Mesendoderm (in vitro differentiated cells): Measurements from ENCODE around the gene ESAM.

Source experiments
- DNase-seq: peaks from one replicate; pipeline ENCODE4 v3.0.0; 2013
- H2AK5ac ChIP-seq: 2 replicates; pipeline ENCODE4 v1.6.1; 2013; ENCODE audit warnings: low read length, inconsistent platforms
- H2BK120ac ChIP-seq: 2 replicates; pipeline ENCODE4 v1.6.1; 2013; ENCODE audit warnings: low read depth, mild to moderate bottlenecking, low read length, moderate library complexity, mixed read lengths
- H2BK15ac ChIP-seq: replicated peaks from 2 replicates; pipeline ENCODE4 v1.6.1; 2013; ENCODE audit warnings: low read depth, mild to moderate bottlenecking, moderate library complexity
- H2BK5ac ChIP-seq: 2 replicates; pipeline ENCODE4 v1.6.1; 2013; ENCODE audit warnings: low read length, inconsistent platforms
- H3K18ac ChIP-seq: 2 replicates; pipeline ENCODE4 v1.6.1; 2013; ENCODE audit warnings: mild to moderate bottlenecking, low read length, mixed read lengths
- H3K23ac ChIP-seq: one replicate; pipeline ENCODE4 v1.6.1; 2013; ENCODE audit warnings: low read length
- H3K27ac ChIP-seq: 2 replicates; pipeline ENCODE4 v1.5.1; 2013; ENCODE audit warnings: low read depth, mild to moderate bottlenecking, inconsistent platforms, low read length, moderate library complexity
- H3K27me3 ChIP-seq: 2 replicates; pipeline ENCODE4 v1.6.1; 2013; ENCODE audit warnings: low read length, control low read depth, mild to moderate bottlenecking, inconsistent platforms; ENCODE audit not compliant: insufficient read depth, poor library complexity
- H3K36me3 ChIP-seq: 2 replicates; pipeline ENCODE4 v1.6.1; 2013; ENCODE audit warnings: low read length, inconsistent platforms; ENCODE audit not compliant: control insufficient read depth, insufficient read depth
- H3K4ac ChIP-seq: one replicate; pipeline ENCODE4 v1.6.1; 2013; ENCODE audit warnings: low read depth, mild to moderate bottlenecking, low read length, moderate library complexity
- H3K4me1 ChIP-seq: 2 replicates; pipeline ENCODE4 v1.6.1; 2013; ENCODE audit warnings: low read depth, low read length, inconsistent platforms; ENCODE audit not compliant: control insufficient read depth
- H3K4me2 ChIP-seq: 2 replicates; pipeline ENCODE4 v1.6.1; 2013; ENCODE audit warnings: low read length
- H3K4me3 ChIP-seq: 2 replicates; pipeline ENCODE4 v1.5.1; 2013; ENCODE audit warnings: mild to moderate bottlenecking, low read length
- H3K56ac ChIP-seq: one replicate; pipeline ENCODE4 v1.6.1; 2013; ENCODE audit warnings: low read length
- H3K79me1 ChIP-seq: 2 replicates; pipeline ENCODE4 v1.6.1; 2013; ENCODE audit warnings: low read length, inconsistent platforms
- H3K79me2 ChIP-seq: 2 replicates; pipeline ENCODE4 v1.6.1; 2013; ENCODE audit warnings: mild to moderate bottlenecking, low read length; ENCODE audit not compliant: control insufficient read depth, insufficient read depth
- H3K9ac ChIP-seq: 2 replicates; pipeline ENCODE4 v1.6.1; 2013; ENCODE audit warnings: low read length, inconsistent platforms
- H4K5ac ChIP-seq: one replicate; pipeline ENCODE4 v1.6.1; 2013; ENCODE audit warnings: low read length
- H4K8ac ChIP-seq: one replicate; pipeline ENCODE4 v1.6.1; 2013; ENCODE audit warnings: low read depth, mild to moderate bottlenecking, control low read depth, low read length, moderate library complexity
- WGBS: extraction: QIAGEN DNeasy Blood & Tissue Kit; methylation state at CpG from one replicate; pipeline ENCODE4 v1.1.7; 2013; ENCODE audit warnings: low lambda C conversion rate, missing lambda C conversion rate; ENCODE audit not compliant: insufficient coverage; ENCODE audit errors: extremely low coverage; 5-methylcytosine and 5-hydroxymethylcytosine counted together

Gene ESAM

DNA sequence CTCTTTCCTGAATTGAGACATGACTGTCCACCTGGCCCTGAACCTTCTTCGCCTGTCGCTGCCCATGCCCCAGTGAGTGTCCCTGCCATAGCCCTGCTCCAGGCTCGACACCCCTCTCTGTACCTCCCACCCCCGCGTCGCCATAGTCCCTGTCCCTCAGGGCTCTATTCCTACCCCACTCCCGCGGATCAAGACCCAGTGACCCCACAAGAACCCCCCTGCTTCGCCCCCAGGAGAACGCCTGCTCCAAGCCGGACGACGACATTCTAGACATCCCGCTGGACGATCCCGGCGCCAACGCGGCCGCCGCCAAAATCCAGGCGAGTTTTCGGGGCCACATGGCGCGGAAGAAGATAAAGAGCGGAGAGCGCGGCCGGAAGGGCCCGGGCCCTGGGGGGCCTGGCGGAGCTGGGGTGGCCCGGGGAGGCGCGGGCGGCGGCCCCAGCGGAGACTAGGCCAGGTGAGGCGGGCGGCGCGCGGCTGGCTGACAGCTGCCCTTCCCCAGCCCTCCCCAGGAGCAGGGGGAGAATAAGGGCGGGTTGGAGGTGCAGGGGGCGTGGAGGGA, 16.7 kb downstream of the ESAM start:
- H3K27me3 ChIP-seq = peaks cover 89% of the 10 kb centered on the region
- no peak overlapping the region for H3K4me3 ChIP-seq
- H3K56ac ChIP-seq = peak overlapping the region; percentile 7
- no CpG with 5 or more reads among the region's 44 CpGs for WGBS
- no peak overlapping the region for H3K23ac ChIP-seq
- no peak overlapping the region for H4K8ac ChIP-seq
- H2BK5ac ChIP-seq = no peak overlapping the region
- no peak overlapping the region for H3K18ac ChIP-seq
- H3K4me1 ChIP-seq = no peaks in the 10 kb centered on the region
- no peak overlapping the region for H4K5ac ChIP-seq
- no peaks in the 10 kb centered on the region for H3K36me3 ChIP-seq
- DNase-seq = no peak
- no peaks in the 10 kb centered on the region for H3K79me2 ChIP-seq
- H2AK5ac ChIP-seq = no peak overlapping the region
- H3K9ac ChIP-seq = no peak overlapping the region
- H3K4me2 ChIP-seq = no peak overlapping the region
- H2BK120ac ChIP-seq = no peak overlapping the region
- no peak overlapping the region for H2BK15ac ChIP-seq
- H3K27ac ChIP-seq = no peak overlapping the region
- H3K4ac ChIP-seq = no peak overlapping the region
- H3K79me1 ChIP-seq = no peaks in the 10 kb centered on the region

DNA sequence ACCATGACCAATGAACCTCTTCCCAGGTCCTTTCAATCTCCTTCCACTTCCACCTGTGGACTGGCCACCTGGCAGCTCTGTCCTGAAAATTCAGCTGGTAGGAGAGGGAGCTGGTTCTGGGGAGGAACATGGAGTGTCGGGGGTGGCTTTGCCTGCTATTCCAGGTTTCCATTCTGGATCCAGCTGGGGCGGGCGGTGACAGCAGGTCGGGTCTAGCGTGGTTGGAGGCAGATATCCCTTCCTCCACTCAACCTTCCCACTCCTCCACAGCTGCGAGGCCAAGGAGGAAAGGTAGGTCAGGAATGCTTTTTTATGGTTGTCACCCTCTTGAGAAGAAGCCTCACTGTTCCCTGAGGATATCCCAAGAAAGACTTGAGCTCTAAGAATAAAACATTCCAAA, 19.0 kb downstream of the ESAM start:
- Histone ChIP-seq H3K18ac (no peak overlapping the region), H3K79me2 (no peaks in the 10 kb centered on the region), H2BK120ac (no peak overlapping the region), H4K5ac (no peak overlapping the region), H3K23ac (no peak overlapping the region), H2AK5ac (no peak overlapping the region), H3K56ac (no peak overlapping the region), H3K4me2 (no peak overlapping the region), H3K79me1 (no peaks in the 10 kb centered on the region), H3K27me3 (peaks cover 82% of the 10 kb centered on the region), H4K8ac (no peak overlapping the region), H3K4ac (no peak overlapping the region), H3K36me3 (no peaks in the 10 kb centered on the region), H3K4me3 (no peak overlapping the region), H3K9ac (no peak overlapping the region), H3K27ac (no peak overlapping the region), H2BK15ac (no peak overlapping the region), H3K4me1 (peaks cover 2% of the 10 kb centered on the region), H2BK5ac (no peak overlapping the region)
- no peak for DNase-seq
- WGBS = no CpG with 5 or more reads among the region's 6 CpGs

DNA sequence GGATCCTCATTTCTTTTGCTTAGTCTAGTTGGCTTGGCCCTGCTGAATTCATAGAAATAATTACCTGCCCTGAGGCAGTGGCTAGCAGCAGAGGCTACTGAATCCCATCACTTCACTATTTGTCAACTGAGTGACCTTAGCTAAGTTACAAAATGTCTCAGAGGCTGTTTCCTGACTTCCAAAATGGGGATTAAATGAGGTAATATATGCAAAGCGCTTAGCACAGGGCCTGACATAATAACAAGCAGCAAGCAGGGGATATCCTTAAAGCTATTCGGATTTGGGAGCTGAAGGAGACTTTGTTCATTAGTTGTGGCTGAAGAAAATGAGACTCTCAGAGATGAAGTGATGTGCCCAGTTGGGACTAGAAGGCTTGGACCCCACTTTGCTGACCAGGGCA, 19.5 kb downstream of the ESAM start:
- DNase-seq = no peak
- Histone ChIP-seq H3K4ac (no peak overlapping the region), H3K56ac (no peak overlapping the region), H3K36me3 (no peaks in the 10 kb centered on the region), H3K79me1 (no peaks in the 10 kb centered on the region), H3K27me3 (peaks cover 81% of the 10 kb centered on the region), H3K18ac (no peak overlapping the region), H3K4me3 (no peak overlapping the region), H2BK15ac (no peak overlapping the region), H3K79me2 (no peaks in the 10 kb centered on the region), H2BK120ac (no peak overlapping the region), H4K5ac (no peak overlapping the region), H3K27ac (no peak overlapping the region), H3K23ac (no peak overlapping the region), H3K9ac (no peak overlapping the region), H3K4me2 (no peak overlapping the region), H3K4me1 (peaks cover 2% of the 10 kb centered on the region), H2AK5ac (no peak overlapping the region), H4K8ac (no peak overlapping the region), H2BK5ac (no peak overlapping the region)
- WGBS = no CpG with 5 or more reads among the region's 2 CpGs

- H3K36me3 ChIP-seq = no peaks in the 10 kb centered on the region
- H3K79me1 ChIP-seq = no peaks in the 10 kb centered on the region
- no peaks in the 10 kb centered on the region for H3K79me2 ChIP-seq
- no peak overlapping the region for H3K56ac ChIP-seq
- H4K5ac ChIP-seq = no peak overlapping the region
- WGBS = no CpG with 5 or more reads among the region's 37 CpGs
- no peak overlapping the region for H2BK5ac ChIP-seq
- no peak overlapping the region for H2AK5ac ChIP-seq
- H3K4me2 ChIP-seq = peak overlapping the region; percentile 47
- H4K8ac ChIP-seq = no peak overlapping the region
- no peak overlapping the region for H3K18ac ChIP-seq
- peaks cover 67% of the 10 kb centered on the region for H3K27me3 ChIP-seq
- H2BK15ac ChIP-seq = no peak overlapping the region
- H3K4me3 ChIP-seq = no peak overlapping the region
- no peak overlapping the region for H3K27ac ChIP-seq
- H3K4me1 ChIP-seq = peaks cover 2% of the 10 kb centered on the region
- no peak overlapping the region for H3K9ac ChIP-seq
- no peak overlapping the region for H3K23ac ChIP-seq
- no peak for DNase-seq
- H3K4ac ChIP-seq = no peak overlapping the region
- no peak overlapping the region for H2BK120ac ChIP-seq
These were observed 21.7 kb downstream of the ESAM start for GRCh38 chr11:124740277-124740882.

- Histone ChIP-seq H2BK120ac (no peak within 1 kb of the TSS), H3K18ac (no peak within 1 kb of the TSS), H3K4me2 (peak within 1 kb of the TSS; percentile 79), H3K4me1 (peaks cover 2% of the 10 kb centered on the region), H3K36me3 (no peaks in the 10 kb centered on the region), H2AK5ac (no peak within 1 kb of the TSS), H2BK5ac (no peak within 1 kb of the TSS), H3K27ac (no peak within 1 kb of the TSS), H3K79me2 (no peaks in the 10 kb centered on the region), H3K4me3 (no peak within 1 kb of the TSS), H3K4ac (no peak within 1 kb of the TSS), H4K8ac (no peak within 1 kb of the TSS), H3K23ac (no peak within 1 kb of the TSS), H4K5ac (no peak within 1 kb of the TSS), H2BK15ac (no peak within 1 kb of the TSS), H3K27me3 (peaks cover 61% of the 10 kb centered on the region), H3K9ac (peak within 1 kb of the TSS; percentile 43), H3K79me1 (no peaks in the 10 kb centered on the region), H3K56ac (peak within 1 kb of the TSS; percentile 76)
- WGBS = no CpG with 5 or more reads among the region's 59 CpGs
- peak; percentile 94 for DNase-seq
These were observed 22.4 kb downstream of the ESAM start, which contains the start of gene NRGN for GRCh38 chr11:124739479-124740276. NRGN (plus strand) TSS chr11:124739942; CDS start chr11:124740085, 143 bp downstream.
